Activated CD8-positive, alpha-beta memory T cell treated with anti-CD3 and anti-CD28 coated beads, Interleukin-2, amount 10 ng/mL, durations not matched to agents 7 days and 5 days (primary cell): Measurements from ENCODE around the gene STK38. TPM values are rescaled to one million over a fixed set of nuclear protein-coding genes. Genes with fewer than 3 reads are reported as not detected.
"Not testable (repeated sequence)": the region's sequence is repeated elsewhere in the genome, so short reads cannot be mapped to it uniquely, and the experiment has no call there.

Experiments
- ATAC-seq: fragments of 150-1000 bp; cut with Tn5 transposase; one replicate; pipeline ENCODE4 v1.10.0; 2021; ENCODE audit warnings: moderate library complexity
- CTCF ChIA-PET: fragments of 350-600 bp; sonication (Branson Sonifier 250); formaldehyde crosslinking; loops from one replicate; lab custom pipeline; 2021; ENCODE audit warnings: antibody characterized with exemption; lab: Charles Lee
- DNase-seq: peaks from one replicate; pipeline ENCODE4 v3.0.0-alpha.2; 2020
- H3K27ac Mint-ChIP-seq: one replicate; pipeline ENCODE4 v1.8.0; 2021; ENCODE audit warnings: mild to moderate bottlenecking, mixed read lengths
- H3K27me3 Mint-ChIP-seq: one replicate; pipeline ENCODE4 v1.8.0; 2021; ENCODE audit warnings: mixed read lengths
- H3K36me3 Mint-ChIP-seq: one replicate; pipeline ENCODE4 v1.8.0; 2021; ENCODE audit warnings: mild to moderate bottlenecking, mixed read lengths
- H3K4me1 Mint-ChIP-seq: one replicate; pipeline ENCODE4 v1.8.0; 2021; ENCODE audit warnings: mixed read lengths
- H3K4me3 Mint-ChIP-seq: one replicate; pipeline ENCODE4 v1.8.0; 2021; ENCODE audit warnings: mild to moderate bottlenecking, moderate library complexity, mixed read lengths
- H3K9me3 Mint-ChIP-seq: one replicate; pipeline ENCODE4 v1.8.0; 2022; ENCODE audit warnings: low read depth, mixed read lengths
- total RNA-seq, 2 experiments: library from RNA; stranded (reverse); gene quantifications; one replicate each; pipeline ENCODE4 v1.2.3, GENCODE V29; 2021

The STK38 gene
- total RNA-seq, 2 experiments from 2014 or later = 47.7 to 54.7 TPM

GRCh38 chr6:36452897-36453296 lies 94.4 kb downstream of the STK38 start:
- not testable (repeated sequence) for H3K4me3 Mint-ChIP-seq, DNase-seq, H3K27me3 Mint-ChIP-seq, ATAC-seq, H3K27ac Mint-ChIP-seq, H3K9me3 Mint-ChIP-seq
- Mint-ChIP-seq H3K36me3 (peaks cover 33% of the 10 kb centered on the region), H3K4me1 (peaks cover 14% of the 10 kb centered on the region)
- CTCF ChIA-PET = interaction anchor here (1.1 to 1.2 kb wide), 2 partner anchors 9 to 162 kb away, joined by 3 to 4 read pairs; no protein-coding TSS in a partner anchor

DNA sequence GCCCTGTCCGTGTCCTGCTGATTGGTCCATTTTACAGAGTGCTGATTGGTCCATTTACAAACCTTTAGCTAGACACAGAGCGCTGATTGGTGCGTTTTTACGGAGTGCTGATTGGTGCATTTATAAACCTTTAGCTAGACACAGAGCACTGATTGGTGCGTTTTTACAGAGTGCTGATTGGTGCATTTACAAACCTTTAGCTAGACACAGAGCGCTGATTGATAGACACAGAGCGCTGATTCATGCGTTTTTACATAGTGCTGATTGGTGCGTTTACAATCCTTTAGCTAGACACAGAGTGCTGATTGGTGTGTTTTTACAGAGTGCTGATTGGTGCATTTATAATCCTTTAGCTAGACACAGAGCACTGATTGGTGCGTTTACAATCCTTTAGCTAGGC lies 98.1 kb downstream of the STK38 start:
- H3K27me3 Mint-ChIP-seq, ATAC-seq, H3K27ac Mint-ChIP-seq, H3K4me3 Mint-ChIP-seq, DNase-seq, CTCF ChIA-PET, H3K9me3 Mint-ChIP-seq: not testable (repeated sequence)
- Mint-ChIP-seq H3K36me3 (peaks cover 34% of the 10 kb centered on the region), H3K4me1 (peaks cover 28% of the 10 kb centered on the region)

DNA sequence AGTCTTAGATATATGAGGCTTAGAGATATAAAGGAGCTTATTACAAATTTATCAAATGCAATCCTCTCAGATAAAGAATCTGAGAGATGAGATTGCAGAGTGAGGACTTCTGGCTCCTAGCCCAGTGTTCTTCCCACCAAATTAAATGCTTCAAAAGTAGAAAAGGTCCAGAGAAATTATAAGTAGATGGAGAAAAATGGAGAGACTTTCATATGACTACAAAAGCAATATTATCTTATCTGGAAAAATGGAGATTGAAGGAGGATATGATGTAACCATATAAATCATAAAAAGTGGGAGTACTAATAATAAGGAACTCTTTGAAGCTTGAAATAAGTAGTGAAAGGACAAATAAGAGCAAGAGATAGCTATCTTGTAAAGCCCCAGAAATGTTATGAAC lies 101.7 kb downstream of the STK38 start:
- DNase-seq = no peak
- Mint-ChIP-seq H3K36me3 (peaks cover 31% of the 10 kb centered on the region), H3K27ac (peak overlapping the region; percentile 35), H3K9me3 (peaks cover 4% of the 10 kb centered on the region), H3K27me3 (no peaks in the 10 kb centered on the region), H3K4me1 (peaks cover 48% of the 10 kb centered on the region), H3K4me3 (peak overlapping the region; percentile 0)
- CTCF ChIA-PET = interaction anchor here (0.6 to 2.0 kb wide), 3 partner anchors 22 to 169 kb away, joined by 3 to 4 read pairs (median 4); no protein-coding TSS in a partner anchor
- ATAC-seq = no peak

GRCh38 chr6:36444470-36444869 lies 102.8 kb downstream of the STK38 start:
- Mint-ChIP-seq H3K9me3 (peaks cover 4% of the 10 kb centered on the region), H3K36me3 (peaks cover 28% of the 10 kb centered on the region), H3K27ac (peak overlapping the region; percentile 98), H3K27me3 (no peaks in the 10 kb centered on the region), H3K4me1 (peaks cover 43% of the 10 kb centered on the region), H3K4me3 (peak overlapping the region; percentile 99)
- DNase-seq = no peak
- no peak for ATAC-seq
- CTCF ChIA-PET = interaction anchor here (2.0 kb wide), 1 partner anchor 21 kb away, joined by 4 read pairs; no protein-coding TSS in a partner anchor

Other genes with a start within 250 kb of the STK38 start
- not detected for gene BNIP5, start 210.6 kb downstream of the STK38 start, total RNA-seq
- 10 to 100 TPM in 1 of 2 experiments, 1 to 10 TPM in 1; 5.9 to 19.7 TPM for gene ETV7, start 159.8 kb downstream of the STK38 start, total RNA-seq
- gene PXT1, start 104.6 kb downstream of the STK38 start, total RNA-seq = under 1 TPM in 1 of 2 experiments, not detected in 1; 0.32 TPM
- 10 to 100 TPM; 53.9 to 65.0 TPM for gene KCTD20, start 104.5 kb downstream of the STK38 start, total RNA-seq
- gene SRSF3, start 46.9 kb upstream of the STK38 start, total RNA-seq = 100 to 1,000 TPM; 416 to 514 TPM
- gene CDKN1A, start 131.2 kb upstream of the STK38 start, total RNA-seq = 100 to 1,000 TPM in 1 of 2 experiments, 10 to 100 TPM in 1; 67.5 to 109 TPM
- not detected for gene RAB44, start 150.3 kb upstream of the STK38 start, total RNA-seq